ENCODE data around the gene UBQLNL. TPM values are rescaled to one million over a fixed set of nuclear protein-coding genes. Genes with fewer than 3 reads are reported as not detected.

UBQLNL gene
- polyA plus RNA-seq, 1 donor (not counting 4 experiments of a cell fraction or from before 2014, with no cell fraction given) = 0.12 TPM

DNA sequence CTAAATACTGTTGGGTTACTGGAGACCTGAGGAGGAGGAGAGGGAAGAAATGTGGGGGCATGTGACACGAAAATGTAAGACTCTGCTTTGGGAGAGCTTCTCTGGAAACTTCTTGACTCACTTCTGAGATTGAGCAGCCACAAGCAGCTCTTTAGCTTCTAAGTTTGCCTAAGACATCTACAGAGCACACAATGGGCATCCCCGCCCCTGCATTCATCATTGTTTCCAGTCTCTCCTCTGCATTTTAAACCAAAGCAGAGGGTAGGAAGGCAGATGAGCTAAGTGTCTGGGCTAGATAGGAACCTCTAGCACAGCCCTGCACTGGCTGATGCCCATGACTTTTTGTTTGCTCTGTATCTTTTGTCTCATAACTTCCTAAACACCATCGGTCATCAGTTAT, 30.1 kb downstream of the UBQLNL start:
- dilution Hi-C loops (cut with MboI; ENCODE audit: extremely low pct_ligation_motif_present, low sequenced_read_pairs) = no loop called here
- no peak for FAIRE-seq

DNA sequence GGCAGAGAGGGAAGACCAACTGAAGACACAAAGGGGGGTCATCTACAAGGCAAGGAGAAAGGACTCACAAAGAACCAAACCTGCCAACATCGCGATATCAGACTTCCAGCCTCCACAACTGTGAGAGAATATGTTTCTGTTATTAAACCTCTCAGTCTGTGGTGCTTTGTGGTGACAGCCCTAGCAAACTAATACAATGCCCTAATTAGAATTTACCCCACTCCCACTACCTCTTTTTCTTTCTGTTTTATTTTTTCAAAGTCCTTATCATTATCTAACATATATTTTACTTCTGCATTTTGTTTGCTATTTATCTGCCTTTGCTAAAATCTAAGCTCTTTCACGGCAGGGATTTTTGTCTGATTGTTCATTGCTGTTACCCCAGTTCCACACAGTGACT, 30.5 kb downstream of the UBQLNL start:
- H3K79me2 ChIP-seq (ENCODE audit: control insufficient read depth, insufficient read depth, low read length) = no peaks in the 10 kb centered on the region
- H4K20me1 ChIP-seq (ENCODE audit: control insufficient read depth, extremely low read depth, insufficient read depth, low read length) = no peaks in the 10 kb centered on the region
- dilution Hi-C loops (cut with MboI; ENCODE audit: extremely low pct_ligation_motif_present, low sequenced_read_pairs) = no loop called here
- TF ChIP-seq, protein P1, sequence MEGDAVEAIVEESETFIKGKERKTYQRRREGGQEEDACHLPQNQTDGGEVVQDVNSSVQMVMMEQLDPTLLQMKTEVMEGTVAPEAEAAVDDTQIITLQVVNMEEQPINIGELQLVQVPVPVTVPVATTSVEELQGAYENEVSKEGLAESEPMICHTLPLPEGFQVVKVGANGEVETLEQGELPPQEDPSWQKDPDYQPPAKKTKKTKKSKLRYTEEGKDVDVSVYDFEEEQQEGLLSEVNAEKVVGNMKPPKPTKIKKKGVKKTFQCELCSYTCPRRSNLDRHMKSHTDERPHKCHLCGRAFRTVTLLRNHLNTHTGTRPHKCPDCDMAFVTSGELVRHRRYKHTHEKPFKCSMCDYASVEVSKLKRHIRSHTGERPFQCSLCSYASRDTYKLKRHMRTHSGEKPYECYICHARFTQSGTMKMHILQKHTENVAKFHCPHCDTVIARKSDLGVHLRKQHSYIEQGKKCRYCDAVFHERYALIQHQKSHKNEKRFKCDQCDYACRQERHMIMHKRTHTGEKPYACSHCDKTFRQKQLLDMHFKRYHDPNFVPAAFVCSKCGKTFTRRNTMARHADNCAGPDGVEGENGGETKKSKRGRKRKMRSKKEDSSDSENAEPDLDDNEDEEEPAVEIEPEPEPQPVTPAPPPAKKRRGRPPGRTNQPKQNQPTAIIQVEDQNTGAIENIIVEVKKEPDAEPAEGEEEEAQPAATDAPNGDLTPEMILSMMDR (optimal IDR thresholded peaks at IDR 0.05 in 1 of 3, IDR thresholded peaks at IDR 0.05 in 1 of 3, conservative IDR thresholded peaks at IDR 0.05 in 1 of 3; ENCODE audit: extremely low read depth in 1 of 3, insufficient read depth in 2 of 3, low read length in 3 of 3) = no peak
- no peak for TF ChIP-seq EZH2 (IDR thresholded peaks at IDR 0.05; ENCODE audit: low read length)
- H2AFZ ChIP-seq (ENCODE audit: control insufficient read depth, low read length) = no peak overlapping the region
- H3K27ac ChIP-seq (ENCODE audit: control insufficient read depth, insufficient read depth, low read length) = no peak overlapping the region
- H3K4me1 ChIP-seq (ENCODE audit: control insufficient read depth, extremely low read depth, insufficient read depth, low read length) = no peaks in the 10 kb centered on the region
- H3K9me3 ChIP-seq (ENCODE audit: control insufficient read depth, low read depth, low read length) = no peaks in the 10 kb centered on the region
- no peak for FAIRE-seq
- no peak overlapping the region for H3K4me3 ChIP-seq (ENCODE audit: control insufficient read depth in 2 of 3, extremely low read depth in 1 of 3, insufficient read depth in 2 of 3, low read depth in 1 of 3, low read length in 3 of 3)
- DNase-seq (ENCODE audit: low read depth, low spot score) = no peak
- H3K36me3 ChIP-seq (ENCODE audit: control insufficient read depth in 2 of 2, extremely low read depth in 1 of 2, insufficient read depth in 2 of 2, low read length in 2 of 2) = no peaks in the 10 kb centered on the region
- no peaks in the 10 kb centered on the region for H3K27me3 ChIP-seq (ENCODE audit: control insufficient read depth, extremely low read depth, insufficient read depth, low read length)
- H3K9me1 ChIP-seq (ENCODE audit: control insufficient read depth, extremely low read depth, insufficient read depth, low read length) = no peaks in the 10 kb centered on the region
- H3K4me2 ChIP-seq (ENCODE audit: control insufficient read depth, extremely low read depth, insufficient read depth, low read depth, low read length) = no peak overlapping the region
- no peak overlapping the region for H3K9ac ChIP-seq (ENCODE audit: control insufficient read depth, extremely low read depth, insufficient read depth, low read length)

More for the DNA sequence above, 30.1 kb downstream of the UBQLNL start:
- no peak overlapping the region for H2AFZ ChIP-seq (ENCODE audit: control insufficient read depth, low read length)
- no peak overlapping the region for H3K27ac ChIP-seq (ENCODE audit: control insufficient read depth, insufficient read depth, low read length)
- no peaks in the 10 kb centered on the region for H3K79me2 ChIP-seq (ENCODE audit: control insufficient read depth, insufficient read depth, low read length)
- DNase-seq (ENCODE audit: low read depth, low spot score) = no peak
- H3K4me3 ChIP-seq (ENCODE audit: control insufficient read depth in 2 of 3, extremely low read depth in 1 of 3, insufficient read depth in 2 of 3, low read depth in 1 of 3, low read length in 3 of 3) = no peak overlapping the region
- no peaks in the 10 kb centered on the region for H3K36me3 ChIP-seq (ENCODE audit: control insufficient read depth in 2 of 2, extremely low read depth in 1 of 2, insufficient read depth in 2 of 2, low read length in 2 of 2)
- no peak overlapping the region for H3K4me2 ChIP-seq (ENCODE audit: control insufficient read depth, extremely low read depth, insufficient read depth, low read depth, low read length)
- no peaks in the 10 kb centered on the region for H3K9me1 ChIP-seq (ENCODE audit: control insufficient read depth, extremely low read depth, insufficient read depth, low read length)
- H3K9ac ChIP-seq (ENCODE audit: control insufficient read depth, extremely low read depth, insufficient read depth, low read length) = no peak overlapping the region
- TF ChIP-seq, protein P1 (optimal IDR thresholded peaks at IDR 0.05 in 1 of 3, IDR thresholded peaks at IDR 0.05 in 1 of 3, conservative IDR thresholded peaks at IDR 0.05 in 1 of 3; ENCODE audit: extremely low read depth in 1 of 3, insufficient read depth in 2 of 3, low read length in 3 of 3) = no peak
- no peak for TF ChIP-seq EZH2 (IDR thresholded peaks at IDR 0.05; ENCODE audit: low read length)
- no peaks in the 10 kb centered on the region for H4K20me1 ChIP-seq (ENCODE audit: control insufficient read depth, extremely low read depth, insufficient read depth, low read length)
- no peaks in the 10 kb centered on the region for H3K27me3 ChIP-seq (ENCODE audit: control insufficient read depth, extremely low read depth, insufficient read depth, low read length)
- H3K4me1 ChIP-seq (ENCODE audit: control insufficient read depth, extremely low read depth, insufficient read depth, low read length) = no peaks in the 10 kb centered on the region
- H3K9me3 ChIP-seq (ENCODE audit: control insufficient read depth, low read depth, low read length) = no peaks in the 10 kb centered on the region

All from keratinocyte (primary cell).